ENCODE results near the gene QSOX2.

Gene QSOX2

GRCh38 chr9:136235709-136236455 is 9.7 kb downstream of the QSOX2 start:
- no peak for TF ChIP-seq CTCF (IDR thresholded peaks at IDR 0.05; ENCODE audit: extremely low read depth, insufficient read depth, missing control alignments)
- DNase-seq (ENCODE audit: low spot score), result no peak
- in situ Hi-C loops (cut with MboI; ENCODE audit: low pct_unique_long_range_greater_than_20kb, low sequenced_read_pairs, unreplicated experiment), result no loop called here

GRCh38 chr9:136235171-136235570 is 10.4 kb downstream of the QSOX2 start:
- no peak for TF ChIP-seq CTCF (IDR thresholded peaks at IDR 0.05; ENCODE audit: extremely low read depth, insufficient read depth, missing control alignments)
- in situ Hi-C loops (cut with MboI; ENCODE audit: low pct_unique_long_range_greater_than_20kb, low sequenced_read_pairs, unreplicated experiment), result no loop called here
- no peak for DNase-seq (ENCODE audit: low spot score)

GRCh38 chr9:136234597-136234996 is 11.0 kb downstream of the QSOX2 start:
- in situ Hi-C loops (cut with MboI; ENCODE audit: low pct_unique_long_range_greater_than_20kb, low sequenced_read_pairs, unreplicated experiment), result no loop called here
- no peak for TF ChIP-seq CTCF (IDR thresholded peaks at IDR 0.05; ENCODE audit: extremely low read depth, insufficient read depth, missing control alignments)
- DNase-seq (ENCODE audit: low spot score), result no peak

GRCh38 chr9:136233868-136234267 is 11.7 kb downstream of the QSOX2 start:
- in situ Hi-C loops (cut with MboI; ENCODE audit: low pct_unique_long_range_greater_than_20kb, low sequenced_read_pairs, unreplicated experiment), result no loop called here
- no peak for DNase-seq (ENCODE audit: low spot score)
- TF ChIP-seq CTCF (IDR thresholded peaks at IDR 0.05; ENCODE audit: extremely low read depth, insufficient read depth, missing control alignments), result no peak

GRCh38 chr9:136233411-136233810 is 12.2 kb downstream of the QSOX2 start:
- TF ChIP-seq CTCF (IDR thresholded peaks at IDR 0.05; ENCODE audit: extremely low read depth, insufficient read depth, missing control alignments), result no peak
- in situ Hi-C loops (cut with MboI; ENCODE audit: low pct_unique_long_range_greater_than_20kb, low sequenced_read_pairs, unreplicated experiment), result no loop called here
- no peak for DNase-seq (ENCODE audit: low spot score)

GRCh38 chr9:136232969-136233368 is 12.6 kb downstream of the QSOX2 start:
- TF ChIP-seq CTCF (IDR thresholded peaks at IDR 0.05; ENCODE audit: extremely low read depth, insufficient read depth, missing control alignments), result no peak
- in situ Hi-C loops (cut with MboI; ENCODE audit: low pct_unique_long_range_greater_than_20kb, low sequenced_read_pairs, unreplicated experiment), result no loop called here
- DNase-seq (ENCODE audit: low spot score), result no peak

Data from GM13977 (cell line).